Measurements from ENCODE around the gene GALNT9.

Gene GALNT9

DNA sequence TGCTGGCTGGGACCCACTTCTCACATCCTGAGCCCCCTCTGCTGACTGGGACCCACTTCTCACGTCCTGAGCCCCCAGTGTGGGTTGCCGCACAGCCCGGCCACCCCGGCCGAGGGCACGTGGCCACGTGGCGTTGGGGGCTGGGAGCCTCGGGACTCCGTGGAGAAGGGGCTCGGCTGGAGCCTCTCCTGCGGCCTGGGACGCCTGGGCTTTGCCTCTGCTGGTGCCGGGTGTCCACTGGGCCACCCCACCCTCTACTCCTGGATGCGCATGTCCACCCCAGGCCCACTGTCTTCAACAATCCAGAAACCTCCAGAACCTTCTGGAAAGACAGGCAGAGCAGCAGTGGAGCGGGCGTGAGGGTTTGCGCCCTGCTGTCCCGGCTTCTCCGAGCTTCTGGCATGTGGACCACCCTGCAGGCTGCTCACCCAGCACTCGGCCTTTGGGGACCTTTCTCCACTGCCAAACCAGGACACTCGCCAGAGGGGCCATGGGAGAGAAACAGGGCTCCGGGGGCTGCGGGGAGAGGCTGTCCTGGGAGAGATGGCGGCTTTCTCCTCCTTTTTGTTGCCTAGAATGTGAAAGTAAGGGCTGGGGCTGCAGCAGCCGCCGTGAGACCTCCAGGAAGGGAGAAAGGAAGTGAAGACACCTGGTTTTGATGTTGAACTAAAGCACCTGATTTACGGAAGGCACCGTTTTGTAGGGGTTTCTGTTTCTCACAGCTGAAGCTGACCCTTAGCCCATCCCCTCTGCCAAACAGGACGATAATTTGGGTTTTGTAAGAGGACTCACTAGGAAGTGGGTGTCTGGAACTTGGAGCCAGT is 155.2 kb downstream of the GALNT9 start:
- H3K9ac ChIP-seq (ENCODE audit: low read depth in 1 of 2, low read length in 2 of 2), result no peak overlapping the region
- H3K4me3 ChIP-seq (ENCODE audit: low read depth in 1 of 2, low read length in 2 of 2), result no peak overlapping the region
- no peaks in the 10 kb centered on the region for H3K36me3 ChIP-seq (ENCODE audit: control insufficient read depth in 1 of 2, insufficient read depth in 2 of 2, low read length in 2 of 2)
- peaks cover 6 to 38% of the 10 kb centered on the region in 2 donors for H3K27me3 ChIP-seq (ENCODE audit: control insufficient read depth in 1 of 2, insufficient read depth in 2 of 2, low read length in 2 of 2)
- peaks cover 0 to 10% of the 10 kb centered on the region in 2 donors for H3K4me1 ChIP-seq (ENCODE audit: control insufficient read depth in 1 of 2, insufficient read depth in 2 of 2, low read length in 2 of 2)
- H3K9me3 ChIP-seq (ENCODE audit: control insufficient read depth in 1 of 2, low read length in 2 of 2), result no peaks in the 10 kb centered on the region
- no peak overlapping the region for H3K27ac ChIP-seq (ENCODE audit: low read depth, low read length)

DNA sequence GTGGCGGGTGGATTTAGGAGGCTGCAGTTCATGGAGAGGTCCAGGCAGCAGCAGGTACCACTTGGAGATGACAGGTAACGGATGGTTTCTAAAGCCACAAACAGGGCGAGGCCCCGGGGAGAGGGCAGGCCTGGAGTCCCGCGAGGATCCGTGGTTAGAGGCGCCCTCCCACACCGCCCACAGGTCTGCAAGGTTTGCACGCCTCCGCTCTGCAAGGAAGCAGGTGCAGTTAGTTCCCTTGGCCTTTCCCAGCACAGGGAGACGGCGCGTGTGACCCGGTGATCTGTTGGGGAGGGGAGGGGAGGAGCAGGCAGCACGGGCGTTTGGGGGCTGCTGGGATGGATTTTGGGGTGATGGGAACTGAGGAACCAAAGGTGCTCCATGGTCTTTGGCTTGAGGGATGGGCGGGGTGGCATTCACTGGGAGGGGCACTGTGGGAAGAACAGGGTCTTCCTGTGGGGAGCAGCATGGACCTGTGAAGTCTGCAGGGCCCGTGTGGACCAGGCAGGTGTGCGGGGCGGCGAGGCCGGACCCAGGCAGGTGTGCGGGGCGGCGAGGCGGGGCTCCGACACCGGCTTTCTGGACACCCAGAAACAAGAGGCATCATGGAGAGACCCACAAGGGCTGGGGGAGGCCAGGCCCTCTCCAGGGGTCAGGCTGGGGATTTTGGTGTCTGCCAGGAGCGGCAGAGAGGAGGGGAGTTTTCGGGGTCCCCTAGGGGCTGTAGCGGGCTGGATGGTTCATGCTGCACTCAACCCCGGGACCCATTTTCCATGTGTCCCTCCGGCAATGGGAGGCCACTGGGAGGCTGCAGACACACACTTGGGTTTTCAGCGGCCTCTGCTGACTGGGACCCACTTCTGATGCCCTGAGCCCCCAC is 156.0 kb downstream of the GALNT9 start:
- no peak overlapping the region for H3K4me3 ChIP-seq (ENCODE audit: low read depth in 1 of 2, low read length in 2 of 2)
- peaks cover 6 to 30% of the 10 kb centered on the region in 2 donors for H3K27me3 ChIP-seq (ENCODE audit: control insufficient read depth in 1 of 2, insufficient read depth in 2 of 2, low read length in 2 of 2)
- H3K9ac ChIP-seq (ENCODE audit: low read depth in 1 of 2, low read length in 2 of 2), result no peak overlapping the region

DNA sequence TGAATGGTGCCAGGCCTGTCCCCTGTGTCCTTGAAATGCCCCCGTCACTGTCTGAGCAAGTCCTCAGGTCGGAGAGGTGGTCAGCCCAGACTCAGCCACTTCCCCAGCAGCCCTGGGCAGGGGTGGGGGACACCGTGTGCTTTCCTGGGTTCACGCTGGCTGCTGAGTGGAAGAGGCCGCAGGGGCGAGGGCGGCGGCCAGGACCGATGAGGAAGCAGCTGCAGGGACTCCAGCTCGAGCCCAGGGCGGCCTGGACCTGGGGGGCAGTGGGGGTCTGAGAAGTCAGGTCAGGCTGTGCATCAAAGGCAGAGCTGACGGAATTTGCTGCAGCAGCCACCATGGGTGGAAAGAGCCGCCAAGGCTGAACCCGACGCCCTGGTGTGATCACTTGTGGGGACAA is 156.8 kb downstream of the GALNT9 start:
- Histone ChIP-seq H3K27ac (ENCODE audit: low read depth, low read length) (no peak overlapping the region), H3K4me3 (ENCODE audit: low read depth in 1 of 2, low read length in 2 of 2) (no peak overlapping the region), H3K36me3 (ENCODE audit: control insufficient read depth in 1 of 2, insufficient read depth in 2 of 2, low read length in 2 of 2) (no peaks in the 10 kb centered on the region), H3K4me1 (ENCODE audit: control insufficient read depth in 1 of 2, insufficient read depth in 2 of 2, low read length in 2 of 2) (peaks cover 0 to 6% of the 10 kb centered on the region in 2 donors), H3K27me3 (ENCODE audit: control insufficient read depth in 1 of 2, insufficient read depth in 2 of 2, low read length in 2 of 2) (peaks cover 6 to 28% of the 10 kb centered on the region in 2 donors), H3K9me3 (ENCODE audit: control insufficient read depth in 1 of 2, low read length in 2 of 2) (no peaks in the 10 kb centered on the region), H3K9ac (ENCODE audit: low read depth in 1 of 2, low read length in 2 of 2) (no peak overlapping the region)

More for the DNA sequence above, 156.0 kb downstream of the GALNT9 start:
- H3K27ac ChIP-seq (ENCODE audit: low read depth, low read length), result no peak overlapping the region
- no peaks in the 10 kb centered on the region for H3K9me3 ChIP-seq (ENCODE audit: control insufficient read depth in 1 of 2, low read length in 2 of 2)
- peaks cover 0 to 7% of the 10 kb centered on the region in 2 donors for H3K4me1 ChIP-seq (ENCODE audit: control insufficient read depth in 1 of 2, insufficient read depth in 2 of 2, low read length in 2 of 2)
- no peaks in the 10 kb centered on the region for H3K36me3 ChIP-seq (ENCODE audit: control insufficient read depth in 1 of 2, insufficient read depth in 2 of 2, low read length in 2 of 2)

DNA sequence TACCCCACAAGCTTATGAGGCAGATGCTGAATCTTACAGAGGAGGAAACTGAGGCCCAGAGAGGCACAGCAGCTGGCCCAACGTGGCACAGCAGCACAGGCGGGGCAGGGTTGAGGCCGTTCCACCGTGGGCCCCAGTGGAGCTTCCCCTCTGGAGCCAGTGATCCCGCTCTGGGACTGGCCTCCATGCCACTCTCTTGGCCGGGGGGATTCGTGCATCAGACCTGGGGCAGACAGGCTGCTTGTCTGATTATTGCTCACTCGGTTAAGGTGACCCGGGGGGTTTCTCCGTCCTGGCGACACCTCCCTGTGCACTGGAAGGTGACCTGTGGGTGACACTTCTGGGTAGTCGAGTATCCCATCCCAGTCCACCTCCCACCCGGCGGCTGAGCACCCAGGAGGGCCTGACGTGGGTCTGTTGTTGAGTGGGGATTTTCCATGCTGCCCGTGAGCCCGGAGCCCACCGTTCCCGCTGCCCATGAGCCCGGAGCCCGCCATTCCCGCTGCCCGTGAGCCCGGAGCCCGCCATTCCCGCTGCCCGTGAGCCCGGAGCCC is 157.3 kb downstream of the GALNT9 start:
- H3K27ac ChIP-seq (ENCODE audit: low read depth, low read length), result no peak overlapping the region
- no peaks in the 10 kb centered on the region for H3K36me3 ChIP-seq (ENCODE audit: control insufficient read depth in 1 of 2, insufficient read depth in 2 of 2, low read length in 2 of 2)
- H3K4me3 ChIP-seq (ENCODE audit: low read depth in 1 of 2, low read length in 2 of 2), result no peak overlapping the region
- peaks cover 6 to 28% of the 10 kb centered on the region in 2 donors for H3K27me3 ChIP-seq (ENCODE audit: control insufficient read depth in 1 of 2, insufficient read depth in 2 of 2, low read length in 2 of 2)
- H3K4me1 ChIP-seq (ENCODE audit: control insufficient read depth in 1 of 2, insufficient read depth in 2 of 2, low read length in 2 of 2), result peaks cover 0 to 6% of the 10 kb centered on the region in 2 donors
- H3K9ac ChIP-seq (ENCODE audit: low read depth in 1 of 2, low read length in 2 of 2), result no peak overlapping the region
- H3K9me3 ChIP-seq (ENCODE audit: control insufficient read depth in 1 of 2, low read length in 2 of 2), result no peaks in the 10 kb centered on the region

DNA sequence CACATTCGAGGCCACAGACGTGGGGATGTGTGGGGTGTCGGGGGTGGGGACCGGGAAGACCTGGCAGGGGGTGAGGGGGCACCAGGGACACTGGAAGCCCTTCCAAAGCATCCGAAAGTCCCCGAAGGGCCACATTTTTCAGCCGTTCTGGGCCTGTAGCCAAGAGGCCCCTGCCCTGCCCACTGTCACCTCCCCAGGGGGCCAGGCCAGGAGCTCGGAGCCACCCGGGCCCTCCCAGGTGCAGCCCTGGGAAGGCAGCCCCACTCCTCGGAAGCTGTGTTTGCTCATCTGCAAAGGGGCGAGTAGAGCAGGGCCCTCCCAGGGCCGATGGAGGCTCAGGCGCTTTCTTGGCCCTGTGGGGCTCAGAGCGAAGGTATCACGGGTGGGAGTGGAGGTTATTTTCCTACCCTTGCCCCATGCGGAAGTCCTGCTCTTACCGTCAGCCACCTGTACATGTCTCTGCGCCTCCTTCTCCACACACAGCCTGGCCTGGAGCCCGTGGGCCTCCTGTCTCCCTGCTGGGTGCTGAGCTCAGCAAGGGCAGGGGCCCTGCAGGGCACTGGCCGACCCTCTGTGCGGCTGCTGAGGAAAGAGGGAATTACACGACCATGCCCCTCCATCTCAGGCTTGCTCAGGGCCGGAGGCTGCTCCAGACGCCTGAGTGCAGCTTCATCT is 158.0 kb downstream of the GALNT9 start:
- Histone ChIP-seq H3K36me3 (ENCODE audit: control insufficient read depth in 1 of 2, insufficient read depth in 2 of 2, low read length in 2 of 2) (no peaks in the 10 kb centered on the region), H3K4me3 (ENCODE audit: low read depth in 1 of 2, low read length in 2 of 2) (no peak overlapping the region), H3K27ac (ENCODE audit: low read depth, low read length) (no peak overlapping the region), H3K9me3 (ENCODE audit: control insufficient read depth in 1 of 2, low read length in 2 of 2) (no peaks in the 10 kb centered on the region), H3K9ac (ENCODE audit: low read depth in 1 of 2, low read length in 2 of 2) (no peak overlapping the region), H3K4me1 (ENCODE audit: control insufficient read depth in 1 of 2, insufficient read depth in 2 of 2, low read length in 2 of 2) (peaks cover 0 to 6% of the 10 kb centered on the region in 2 donors), H3K27me3 (ENCODE audit: control insufficient read depth in 1 of 2, insufficient read depth in 2 of 2, low read length in 2 of 2) (peaks cover 6 to 25% of the 10 kb centered on the region in 2 donors)

GRCh38 chr12:132170637-132171292 is 158.6 kb downstream of the GALNT9 start:
- H3K9me3 ChIP-seq (ENCODE audit: control insufficient read depth in 1 of 2, low read length in 2 of 2), result no peaks in the 10 kb centered on the region
- H3K36me3 ChIP-seq (ENCODE audit: control insufficient read depth in 1 of 2, insufficient read depth in 2 of 2, low read length in 2 of 2), result no peaks in the 10 kb centered on the region
- H3K4me1 ChIP-seq (ENCODE audit: control insufficient read depth in 1 of 2, insufficient read depth in 2 of 2, low read length in 2 of 2), result peaks cover 0 to 6% of the 10 kb centered on the region in 2 donors
- no peak overlapping the region for H3K4me3 ChIP-seq (ENCODE audit: low read depth in 1 of 2, low read length in 2 of 2)
- no peak overlapping the region for H3K27ac ChIP-seq (ENCODE audit: low read depth, low read length)
- H3K9ac ChIP-seq (ENCODE audit: low read depth in 1 of 2, low read length in 2 of 2), result no peak overlapping the region
- peaks cover 0 to 20% of the 10 kb centered on the region in 2 donors for H3K27me3 ChIP-seq (ENCODE audit: control insufficient read depth in 1 of 2, insufficient read depth in 2 of 2, low read length in 2 of 2)

GRCh38 chr12:132170094-132170636 is 159.2 kb downstream of the GALNT9 start:
- Histone ChIP-seq H3K36me3 (ENCODE audit: control insufficient read depth in 1 of 2, insufficient read depth in 2 of 2, low read length in 2 of 2) (no peaks in the 10 kb centered on the region), H3K9me3 (ENCODE audit: control insufficient read depth in 1 of 2, low read length in 2 of 2) (no peaks in the 10 kb centered on the region), H3K4me1 (ENCODE audit: control insufficient read depth in 1 of 2, insufficient read depth in 2 of 2, low read length in 2 of 2) (peaks cover 0 to 6% of the 10 kb centered on the region in 2 donors), H3K27ac (ENCODE audit: low read depth, low read length) (no peak overlapping the region), H3K9ac (ENCODE audit: low read depth in 1 of 2, low read length in 2 of 2) (no peak overlapping the region), H3K27me3 (ENCODE audit: control insufficient read depth in 1 of 2, insufficient read depth in 2 of 2, low read length in 2 of 2) (peaks cover 0 to 18% of the 10 kb centered on the region in 2 donors), H3K4me3 (ENCODE audit: low read depth in 1 of 2, low read length in 2 of 2) (no peak overlapping the region)

DNA sequence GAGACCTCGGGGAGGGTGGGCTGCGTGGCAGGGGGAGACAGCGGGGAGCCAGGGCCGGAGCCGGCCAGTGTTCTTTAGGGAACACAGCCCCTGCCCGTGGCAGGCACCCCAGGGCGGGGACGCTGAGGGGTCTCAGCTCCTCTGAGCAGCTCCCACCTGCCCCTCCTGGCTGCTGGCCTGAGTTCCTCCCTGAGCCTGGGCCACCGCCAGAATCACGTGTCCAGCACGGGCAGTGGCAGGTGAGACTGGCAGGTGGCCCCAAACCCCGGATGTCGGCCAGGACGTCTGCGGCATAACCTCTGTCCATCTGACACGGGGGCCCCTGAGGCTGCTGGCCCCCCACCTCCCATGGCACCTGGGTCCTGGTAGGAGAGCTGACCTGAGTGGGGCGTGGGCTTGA is 160.0 kb downstream of the GALNT9 start:
- Histone ChIP-seq H3K27me3 (ENCODE audit: control insufficient read depth in 1 of 2, insufficient read depth in 2 of 2, low read length in 2 of 2) (peaks cover 0 to 17% of the 10 kb centered on the region in 2 donors), H3K27ac (ENCODE audit: low read depth, low read length) (no peak overlapping the region), H3K9ac (ENCODE audit: low read depth in 1 of 2, low read length in 2 of 2) (no peak overlapping the region), H3K36me3 (ENCODE audit: control insufficient read depth in 1 of 2, insufficient read depth in 2 of 2, low read length in 2 of 2) (no peaks in the 10 kb centered on the region), H3K9me3 (ENCODE audit: control insufficient read depth in 1 of 2, low read length in 2 of 2) (no peaks in the 10 kb centered on the region), H3K4me1 (ENCODE audit: control insufficient read depth in 1 of 2, insufficient read depth in 2 of 2, low read length in 2 of 2) (no peaks in the 10 kb centered on the region), H3K4me3 (ENCODE audit: low read depth in 1 of 2, low read length in 2 of 2) (no peak overlapping the region)

DNA sequence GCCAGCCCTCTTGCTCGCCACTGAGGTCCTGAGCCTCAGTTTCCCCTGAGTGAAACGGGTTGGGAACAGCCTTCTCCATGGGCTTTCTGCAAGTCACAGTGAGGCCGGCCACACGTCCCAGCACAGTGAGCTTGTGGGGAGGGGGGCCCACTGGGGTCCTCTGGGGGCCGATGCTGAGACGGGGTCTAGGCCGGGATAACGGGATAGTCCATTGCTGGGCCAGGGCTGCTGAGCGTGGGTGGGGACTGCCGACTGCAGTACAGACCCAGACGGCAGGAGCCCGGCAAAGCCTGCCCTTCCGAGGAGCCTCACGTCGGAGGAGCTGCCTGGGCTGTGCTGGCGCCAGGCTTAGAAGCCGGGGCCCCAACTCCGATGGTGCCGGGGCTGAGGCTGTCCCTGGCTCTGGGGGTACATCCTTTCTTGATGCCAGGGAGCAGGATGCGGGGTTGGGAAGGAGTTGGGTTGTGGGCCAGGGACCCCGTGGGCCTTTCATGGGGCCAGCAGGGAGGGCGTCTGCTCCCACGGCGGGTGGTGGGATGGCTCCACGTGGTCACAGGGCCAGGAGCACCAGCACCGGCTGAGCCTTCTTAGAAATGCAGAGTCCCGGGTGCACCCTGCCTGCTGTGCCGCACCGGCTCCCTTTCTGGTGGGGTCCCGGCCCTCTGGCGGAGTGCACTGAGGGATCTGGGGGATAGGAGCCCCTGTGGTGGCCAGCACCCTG is 160.9 kb downstream of the GALNT9 start:
- Histone ChIP-seq H3K27me3 (ENCODE audit: control insufficient read depth in 1 of 2, insufficient read depth in 2 of 2, low read length in 2 of 2) (peaks cover 0 to 17% of the 10 kb centered on the region in 2 donors), H3K4me3 (ENCODE audit: low read depth in 1 of 2, low read length in 2 of 2) (no peak overlapping the region), H3K36me3 (ENCODE audit: control insufficient read depth in 1 of 2, insufficient read depth in 2 of 2, low read length in 2 of 2) (no peaks in the 10 kb centered on the region), H3K9me3 (ENCODE audit: control insufficient read depth in 1 of 2, low read length in 2 of 2) (no peaks in the 10 kb centered on the region), H3K27ac (ENCODE audit: low read depth, low read length) (no peak overlapping the region), H3K4me1 (ENCODE audit: control insufficient read depth in 1 of 2, insufficient read depth in 2 of 2, low read length in 2 of 2) (no peaks in the 10 kb centered on the region), H3K9ac (ENCODE audit: low read depth in 1 of 2, low read length in 2 of 2) (no peak overlapping the region)

All from duodenal mucosa (tissue), 2 donors.